H9 (cell line): ENCODE results near the gene PCF11. TPM values are rescaled to one million over a fixed set of nuclear protein-coding genes. Genes with fewer than 3 reads are reported as not detected.

Source experiments
- DNase-seq: peaks from one replicate; pipeline ENCODE4 v3.0.0-alpha.2; 2017
- H2AFZ ChIP-seq: one replicate; pipeline ENCODE4 v1.6.1; 2013; ENCODE audit warnings: mild to moderate bottlenecking, low read length, control low read depth, moderate library complexity
- H2AK5ac ChIP-seq: 2 replicates; pipeline ENCODE4 v1.6.1; 2013; ENCODE audit warnings: low read length, control low read depth, mixed read lengths; ENCODE audit not compliant: insufficient read length
- H2BK120ac ChIP-seq: one replicate; pipeline ENCODE4 v1.6.1; 2013; ENCODE audit warnings: low read depth, mild to moderate bottlenecking, low read length, control low read depth, inconsistent platforms; ENCODE audit not compliant: poor library complexity, severe bottlenecking
- H2BK12ac ChIP-seq: 2 replicates; pipeline ENCODE4 v1.6.1; 2013; ENCODE audit warnings: low read length, control low read depth, mixed read lengths, low read depth; ENCODE audit not compliant: insufficient read length
- H2BK15ac ChIP-seq: 2 replicates; pipeline ENCODE4 v1.6.1; 2013; ENCODE audit warnings: low read depth, low read length, control low read depth
- H2BK20ac ChIP-seq: one replicate; pipeline ENCODE4 v1.6.1; 2013; ENCODE audit warnings: low read depth, mild to moderate bottlenecking, low read length, control low read depth, inconsistent platforms; ENCODE audit not compliant: poor library complexity, severe bottlenecking
- H2BK5ac ChIP-seq: 2 replicates; pipeline ENCODE4 v1.6.1; 2013; ENCODE audit warnings: low read length, control low read depth, mixed read lengths; ENCODE audit not compliant: insufficient read length
- H3K14ac ChIP-seq: 2 replicates; pipeline ENCODE4 v1.6.1; 2013; ENCODE audit warnings: low read length, control low read depth; ENCODE audit not compliant: insufficient read depth
- H3K18ac ChIP-seq: 2 replicates; pipeline ENCODE4 v1.6.1; 2013; ENCODE audit warnings: low read depth, mild to moderate bottlenecking, mixed read lengths, low read length, control low read depth; ENCODE audit not compliant: insufficient read length
- H3K23ac ChIP-seq: 2 replicates; pipeline ENCODE4 v1.6.1; 2013; ENCODE audit warnings: low read length, control low read depth, mixed read lengths, low read depth; ENCODE audit not compliant: insufficient read length
- H3K23me2 ChIP-seq: 2 replicates; pipeline ENCODE4 v1.6.1; 2013; ENCODE audit warnings: low read depth, mild to moderate bottlenecking, mixed read lengths, low read length, control low read depth; ENCODE audit not compliant: insufficient read length, poor library complexity, severe bottlenecking
- H3K27ac ChIP-seq: 2 replicates; pipeline ENCODE4 v1.5.1; 2013; ENCODE audit warnings: low read length, control low read depth, mixed read lengths, low read depth; ENCODE audit not compliant: insufficient read length
- H3K27me3 ChIP-seq: 2 replicates; pipeline ENCODE4 v1.6.1; 2013; ENCODE audit warnings: low read length, control low read depth, inconsistent platforms; ENCODE audit not compliant: insufficient read depth
- H3K4ac ChIP-seq: 2 replicates; pipeline ENCODE4 v1.6.1; 2013; ENCODE audit warnings: low read depth, mild to moderate bottlenecking, control low read depth, inconsistent platforms, low read length, moderate library complexity
- H3K4me1 ChIP-seq: 2 replicates; pipeline ENCODE4 v1.6.1; 2013; ENCODE audit warnings: low read length, control low read depth, inconsistent platforms; ENCODE audit not compliant: insufficient read depth
- H3K4me2 ChIP-seq: 2 replicates; pipeline ENCODE4 v1.6.1; 2013; ENCODE audit warnings: low read length, control low read depth, mixed read lengths; ENCODE audit not compliant: insufficient read length, insufficient read depth
- H3K56ac ChIP-seq: 2 replicates; pipeline ENCODE4 v1.6.1; 2013; ENCODE audit warnings: low read depth, mild to moderate bottlenecking, mixed read lengths, low read length, control low read depth; ENCODE audit not compliant: insufficient read length
- H3K79me1 ChIP-seq: 2 replicates; pipeline ENCODE4 v1.6.1; 2013; ENCODE audit warnings: low read depth, mild to moderate bottlenecking, moderate library complexity, low read length, control low read depth, inconsistent platforms; ENCODE audit not compliant: insufficient read depth, poor library complexity, severe bottlenecking
- H3K79me2 ChIP-seq: 2 replicates; pipeline ENCODE4 v1.6.1; 2013; ENCODE audit warnings: low read length, control low read depth, inconsistent platforms; ENCODE audit not compliant: insufficient read depth
- H3K9ac ChIP-seq: 2 replicates; pipeline ENCODE4 v1.6.1; 2013; ENCODE audit warnings: low read length, control low read depth, mixed read lengths; ENCODE audit not compliant: insufficient read length; ENCODE audit errors: extremely low read depth
- H3K9me3 ChIP-seq: one replicate; pipeline ENCODE4 v1.6.1; 2013; ENCODE audit warnings: low read depth, low read length, inconsistent platforms; ENCODE audit not compliant: control insufficient read depth
- H3T11ph ChIP-seq: one replicate; pipeline ENCODE4 v1.6.1; 2013; ENCODE audit warnings: mild to moderate bottlenecking, low read length, control low read depth, inconsistent platforms
- H4K20me1 ChIP-seq: one replicate; pipeline ENCODE4 v1.6.1; 2013; ENCODE audit not compliant: control insufficient read depth, insufficient read length, insufficient read depth
- H4K5ac ChIP-seq: 2 replicates; pipeline ENCODE4 v1.6.1; 2013; ENCODE audit warnings: low read depth, mild to moderate bottlenecking, mixed read lengths, low read length, control low read depth; ENCODE audit not compliant: insufficient read length
- H4K8ac ChIP-seq: replicated peaks from 2 replicates; pipeline ENCODE4 v1.6.1; 2013; ENCODE audit warnings: low read length, control low read depth, mixed read lengths, low read depth; ENCODE audit not compliant: insufficient read length
- H4K91ac ChIP-seq: 2 replicates; pipeline ENCODE4 v1.6.1; 2013; ENCODE audit warnings: low read depth, mild to moderate bottlenecking, moderate library complexity, mixed read lengths, low read length, control low read depth; ENCODE audit not compliant: insufficient read length
- H3K27ac Mint-ChIP-seq, 3 experiments: 2 replicates in 2 of 3; 3 replicates in 1 of 3; pipeline ENCODE4 v1.8.0; 2020 to 2021; ENCODE audit warnings: mixed read lengths in 3 of 3, mild to moderate bottlenecking in 1 of 3, moderate library complexity in 1 of 3
- H3K27me3 Mint-ChIP-seq: 2 replicates; pipeline ENCODE4 v1.8.0; 2021; ENCODE audit warnings: low read depth, mild to moderate bottlenecking, moderate library complexity, mixed read lengths
- H3K36me3 Mint-ChIP-seq, 3 experiments: 2 replicates in 2 of 3; 3 replicates in 1 of 3; pipeline ENCODE4 v1.8.0; 2020 to 2021; ENCODE audit warnings: low read depth in 3 of 3, mixed read lengths in 3 of 3; ENCODE audit not compliant: insufficient read depth in 1 of 3
- H3K4me1 Mint-ChIP-seq, 2 experiments: 2 replicates each; pipeline ENCODE4 v1.8.0; 2020; ENCODE audit warnings: mixed read lengths in 2 of 2
- H3K4me3 Mint-ChIP-seq, 2 experiments: 2 replicates in 1 of 2; 3 replicates in 1 of 2; pipeline ENCODE4 v1.8.0; 2020 to 2021; ENCODE audit warnings: mild to moderate bottlenecking in 2 of 2, mixed read lengths in 2 of 2, moderate library complexity in 1 of 2
- H3K9me3 Mint-ChIP-seq, 2 experiments: 2 replicates in 1 of 2; 3 replicates in 1 of 2; pipeline ENCODE4 v1.8.0; 2020; ENCODE audit warnings: mild to moderate bottlenecking in 2 of 2, mixed read lengths in 2 of 2, moderate library complexity in 1 of 2
- CTCF ChIP-seq: fragments of 200-600 bp; sonication (generic); conservative IDR thresholded peaks from 3 replicates; pipeline ENCODE4 v1.8.0; 2021; ENCODE audit warnings: antibody characterized with exemption, mild to moderate bottlenecking
- WGBS: extraction: QIAGEN DNeasy Blood & Tissue Kit; methylation state at CpG from one replicate; pipeline ENCODE4 v1.1.7; 2013; ENCODE audit warnings: missing lambda C conversion rate, low lambda C conversion rate, mixed read lengths; ENCODE audit not compliant: insufficient read length; ENCODE audit errors: extremely low coverage; 5-methylcytosine and 5-hydroxymethylcytosine counted together
- total RNA-seq: library from RNA; stranded (reverse); gene quantifications from 2 replicates; pipeline ENCODE4 v1.2.1, GENCODE V29; 2021

The PCF11 gene
- total RNA-seq, 1 experiment from 2014 or later, result 50.9 TPM

DNA sequence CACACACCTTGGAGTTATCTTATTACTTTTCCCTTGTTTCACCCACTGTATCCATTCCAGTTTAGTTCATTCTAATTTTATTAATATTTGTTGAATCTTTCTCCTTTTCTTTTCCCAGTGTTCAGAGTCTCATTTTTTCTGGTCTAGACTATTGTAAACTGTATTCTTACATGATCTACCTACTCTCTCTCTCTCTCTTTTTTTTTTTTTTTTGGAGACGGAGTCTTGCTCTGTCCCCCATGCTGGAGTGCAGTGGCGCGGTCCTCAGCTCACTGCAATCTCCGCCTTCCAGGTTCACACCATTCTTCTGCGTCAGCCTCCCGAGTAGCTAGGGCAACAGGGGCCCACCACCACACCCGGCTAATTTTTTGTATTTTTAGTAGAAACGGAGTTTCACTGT lies 38.7 kb downstream of the PCF11 start:
- Histone ChIP-seq H3K18ac (no peak overlapping the region), H3K4me2 (no peak overlapping the region), H3K27me3 (no peaks in the 10 kb centered on the region; the same call in 1 of the 2 replicates), H2AK5ac (no peak overlapping the region), H4K91ac (no peak overlapping the region), H3T11ph (no peak overlapping the region), H2BK12ac (no peak overlapping the region), H3K4me1 (no peaks in the 10 kb centered on the region), H2BK5ac (no peak overlapping the region), H3K56ac (no peak overlapping the region), H3K23me2 (peaks cover 19% of the 10 kb centered on the region), H3K79me1 (no peaks in the 10 kb centered on the region), H4K20me1 (no peaks in the 10 kb centered on the region), H4K8ac (no peak overlapping the region), H3K9me3 (no peaks in the 10 kb centered on the region), H2BK20ac (no peak overlapping the region), H2BK120ac (no peak overlapping the region), H3K14ac (no peak overlapping the region), H2AFZ (no peak overlapping the region), H3K79me2 (peaks cover 7% of the 10 kb centered on the region; the same call in 1 of the 2 replicates), H3K9ac (no peak overlapping the region), H3K4ac (no peak overlapping the region), H3K27ac (no peak overlapping the region), H2BK15ac (no peak overlapping the region), H3K23ac (no peak overlapping the region), H4K5ac (no peak overlapping the region)
- H3K27me3 Mint-ChIP-seq, result peaks cover 2% of the 10 kb centered on the region
- peaks cover 3 to 22% (median 17%) of the 10 kb centered on the region in 3 experiments; a peak in 5 of 7 replicates for H3K36me3 Mint-ChIP-seq
- no CpG with 5 or more reads among the region's 8 CpGs for WGBS
- DNase-seq, result no peak
- H3K9me3 Mint-ChIP-seq, result no peaks in the 10 kb centered on the region
- TF ChIP-seq CTCF, result no peak
- H3K4me3 Mint-ChIP-seq, result no peak overlapping the region
- H3K27ac Mint-ChIP-seq, result no peak overlapping the region
- peaks cover 13% of the 10 kb centered on the region in 2 experiments for H3K4me1 Mint-ChIP-seq
